ENCODE results near the gene TPRN.
A peak's percentile ranks its signal among the peaks of the same experiment; 100 is the strongest.

The TPRN gene

GRCh38 chr9:137228506-137228967, 28.0 kb upstream of the TPRN start:
- DNase-seq (ENCODE audit: low read depth, low spot score) = no peak
- TF ChIP-seq, protein P1, sequence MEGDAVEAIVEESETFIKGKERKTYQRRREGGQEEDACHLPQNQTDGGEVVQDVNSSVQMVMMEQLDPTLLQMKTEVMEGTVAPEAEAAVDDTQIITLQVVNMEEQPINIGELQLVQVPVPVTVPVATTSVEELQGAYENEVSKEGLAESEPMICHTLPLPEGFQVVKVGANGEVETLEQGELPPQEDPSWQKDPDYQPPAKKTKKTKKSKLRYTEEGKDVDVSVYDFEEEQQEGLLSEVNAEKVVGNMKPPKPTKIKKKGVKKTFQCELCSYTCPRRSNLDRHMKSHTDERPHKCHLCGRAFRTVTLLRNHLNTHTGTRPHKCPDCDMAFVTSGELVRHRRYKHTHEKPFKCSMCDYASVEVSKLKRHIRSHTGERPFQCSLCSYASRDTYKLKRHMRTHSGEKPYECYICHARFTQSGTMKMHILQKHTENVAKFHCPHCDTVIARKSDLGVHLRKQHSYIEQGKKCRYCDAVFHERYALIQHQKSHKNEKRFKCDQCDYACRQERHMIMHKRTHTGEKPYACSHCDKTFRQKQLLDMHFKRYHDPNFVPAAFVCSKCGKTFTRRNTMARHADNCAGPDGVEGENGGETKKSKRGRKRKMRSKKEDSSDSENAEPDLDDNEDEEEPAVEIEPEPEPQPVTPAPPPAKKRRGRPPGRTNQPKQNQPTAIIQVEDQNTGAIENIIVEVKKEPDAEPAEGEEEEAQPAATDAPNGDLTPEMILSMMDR (IDR thresholded peaks at IDR 0.05; ENCODE audit: insufficient read depth, low read length, missing control alignments) = no peak
- ChIA-PET POLR2A (no interaction called here), CTCF (interaction anchor here (0.8 to 6.6 kb wide), 14 partner anchors 9 to 184 kb away, joined by 3 to 139 read pairs (median 8); partner anchors contain the start of genes ANAPC2, DPP7, NELFB and NPDC1)
- no peak overlapping the region for H3K4me3 ChIP-seq (ENCODE audit: low read depth, low read length)

DNA sequence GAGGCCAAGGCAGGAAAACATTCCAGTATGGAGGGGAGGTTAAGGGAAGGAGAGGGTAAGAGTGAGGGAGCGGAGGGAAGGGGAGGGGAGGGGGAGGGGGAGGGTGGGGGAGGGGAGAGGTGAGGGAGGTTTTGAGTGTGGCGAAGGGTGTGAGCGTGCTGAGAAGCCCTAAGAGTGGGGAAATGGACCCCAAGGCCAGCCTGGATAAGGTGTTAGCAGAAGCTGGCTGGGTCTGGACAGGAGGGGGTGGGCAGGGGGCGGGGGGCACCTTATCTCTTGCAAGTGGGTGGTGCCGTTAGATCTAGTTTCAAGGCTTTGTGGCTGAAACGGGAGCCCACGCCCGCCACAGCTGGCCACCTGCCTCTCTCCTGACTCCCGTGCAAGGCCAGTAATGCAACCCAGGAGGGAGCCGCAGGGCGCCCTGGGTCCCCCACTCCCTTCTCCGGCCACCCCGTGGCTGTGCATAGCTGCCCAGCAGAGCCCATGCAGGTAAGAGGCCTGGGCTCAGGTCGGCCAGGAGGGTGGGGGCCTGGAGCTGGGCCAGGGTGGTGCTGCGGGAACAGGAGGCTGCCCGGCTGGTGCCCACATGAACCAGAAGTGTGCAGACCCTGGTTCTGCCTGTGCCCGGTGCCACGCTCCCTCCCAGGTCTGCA, 27.4 kb upstream of the TPRN start:
- TF ChIP-seq, protein P1 (IDR thresholded peaks at IDR 0.05; ENCODE audit: insufficient read depth, low read length, missing control alignments) = no peak
- ChIA-PET CTCF (interaction anchor here (0.8 to 6.6 kb wide), 26 partner anchors 9 to 193 kb away, joined by 3 to 139 read pairs (median 5); partner anchors contain the start of genes ANAPC2, DPP7, NELFB and NPDC1), POLR2A (interaction anchor here (1.0 to 2.5 kb wide), 5 partner anchors 13 to 181 kb away, joined by 3 to 14 read pairs (median 4); partner anchors contain the start of genes ANAPC2, SSNA1 and TUBB4B)
- no peak for DNase-seq (ENCODE audit: low read depth, low spot score)
- H3K4me3 ChIP-seq (ENCODE audit: low read depth, low read length) = no peak overlapping the region

- CTCF ChIA-PET = interaction anchor here (0.9 to 6.6 kb wide), 27 partner anchors 8 to 192 kb away, joined by 3 to 139 read pairs (median 5); partner anchors contain the start of genes ANAPC2, DPP7, NPDC1 and SAPCD2
- POLR2A ChIA-PET = interaction anchor here (1.0 to 2.5 kb wide), 5 partner anchors 13 to 181 kb away, joined by 3 to 14 read pairs (median 4); partner anchors contain the start of genes ANAPC2, SSNA1 and TUBB4B
- no peak within 1 kb of the TSS for H3K4me3 ChIP-seq (ENCODE audit: low read depth, low read length)
- DNase-seq (ENCODE audit: low read depth, low spot score) = no peak
- TF ChIP-seq, protein P1 (IDR thresholded peaks at IDR 0.05; ENCODE audit: insufficient read depth, low read length, missing control alignments) = peak; percentile 93
These were observed 26.7 kb upstream of the TPRN start, which contains the start of gene RNF224 for GRCh38 chr9:137227054-137227852. RNF224 (plus strand) TSS chr9:137227502; CDS start chr9:137228336, 834 bp downstream.

DNA sequence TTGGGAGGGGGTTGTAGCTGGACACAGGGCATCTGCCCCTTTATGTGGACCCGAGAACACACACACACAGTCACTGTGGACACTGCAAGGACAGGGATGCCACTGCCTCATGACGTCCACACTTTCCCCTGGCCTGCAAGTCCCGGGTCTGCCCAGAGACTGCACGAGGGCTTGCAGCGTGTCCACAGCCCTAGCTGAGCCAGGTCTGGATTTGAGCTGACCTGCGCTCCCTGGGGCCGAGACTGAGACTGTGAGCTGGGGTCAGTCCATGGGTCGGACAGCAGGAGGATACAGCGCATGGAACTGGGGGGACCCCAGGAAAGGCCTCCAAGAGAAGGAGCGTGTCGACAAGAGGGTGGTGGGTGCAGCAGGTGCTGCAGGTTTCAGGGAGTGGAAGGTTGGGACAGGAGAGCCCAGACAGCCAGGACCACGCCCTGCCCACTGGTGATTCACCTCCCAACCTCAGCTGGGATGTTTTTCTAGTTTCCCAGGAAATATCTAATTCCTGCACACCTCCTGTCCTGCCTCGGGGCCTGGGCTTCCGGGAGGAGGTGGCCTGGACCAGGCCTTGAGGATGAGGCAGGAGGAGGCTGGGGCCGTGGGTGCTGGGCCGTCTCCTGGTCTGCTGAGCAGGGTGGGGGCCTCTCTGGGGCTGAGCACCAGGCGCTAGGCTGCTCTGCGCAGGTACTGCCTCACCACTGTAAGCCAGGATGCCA, 26.0 kb upstream of the TPRN start:
- ChIA-PET CTCF (interaction anchor here (0.7 to 6.6 kb wide), 22 partner anchors 11 to 197 kb away, joined by 3 to 139 read pairs (median 5); partner anchors contain the start of genes ANAPC2, EXD3, NPDC1 and SAPCD2), POLR2A (interaction anchor here (1.1 to 2.5 kb wide), 3 partner anchors 14 to 38 kb away, joined by 4 to 14 read pairs (median 5); partner anchors contain the start of genes ANAPC2, SSNA1 and TUBB4B)
- TF ChIP-seq, protein P1 (IDR thresholded peaks at IDR 0.05; ENCODE audit: insufficient read depth, low read length, missing control alignments) = no peak
- DNase-seq (ENCODE audit: low read depth, low spot score) = no peak
- H3K4me3 ChIP-seq (ENCODE audit: low read depth, low read length) = no peak overlapping the region

GRCh38 chr9:137225699-137226331, 25.3 kb upstream of the TPRN start:
- ChIA-PET CTCF (interaction anchor here (0.7 to 6.6 kb wide), 15 partner anchors 10 to 197 kb away, joined by 3 to 139 read pairs (median 5); partner anchors contain the start of genes EXD3, NPDC1, SAPCD2 and TUBB4B), POLR2A (interaction anchor here (2.5 kb wide), 1 partner anchor 15 kb away, joined by 14 read pairs; the partner anchor contains the start of gene TUBB4B)
- TF ChIP-seq, protein P1 (IDR thresholded peaks at IDR 0.05; ENCODE audit: insufficient read depth, low read length, missing control alignments) = no peak
- no peak for DNase-seq (ENCODE audit: low read depth, low spot score)
- no peak overlapping the region for H3K4me3 ChIP-seq (ENCODE audit: low read depth, low read length)

Data from AG04449 (cell line).